ENCODE data around the gene CD59. TPM values are rescaled to one million over a fixed set of nuclear protein-coding genes. Genes with fewer than 3 reads are reported as not detected.

The CD59 gene, protein sequence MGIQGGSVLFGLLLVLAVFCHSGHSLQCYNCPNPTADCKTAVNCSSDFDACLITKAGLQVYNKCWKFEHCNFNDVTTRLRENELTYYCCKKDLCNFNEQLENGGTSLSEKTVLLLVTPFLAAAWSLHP
- 44.4 TPM for total RNA-seq

DNA sequence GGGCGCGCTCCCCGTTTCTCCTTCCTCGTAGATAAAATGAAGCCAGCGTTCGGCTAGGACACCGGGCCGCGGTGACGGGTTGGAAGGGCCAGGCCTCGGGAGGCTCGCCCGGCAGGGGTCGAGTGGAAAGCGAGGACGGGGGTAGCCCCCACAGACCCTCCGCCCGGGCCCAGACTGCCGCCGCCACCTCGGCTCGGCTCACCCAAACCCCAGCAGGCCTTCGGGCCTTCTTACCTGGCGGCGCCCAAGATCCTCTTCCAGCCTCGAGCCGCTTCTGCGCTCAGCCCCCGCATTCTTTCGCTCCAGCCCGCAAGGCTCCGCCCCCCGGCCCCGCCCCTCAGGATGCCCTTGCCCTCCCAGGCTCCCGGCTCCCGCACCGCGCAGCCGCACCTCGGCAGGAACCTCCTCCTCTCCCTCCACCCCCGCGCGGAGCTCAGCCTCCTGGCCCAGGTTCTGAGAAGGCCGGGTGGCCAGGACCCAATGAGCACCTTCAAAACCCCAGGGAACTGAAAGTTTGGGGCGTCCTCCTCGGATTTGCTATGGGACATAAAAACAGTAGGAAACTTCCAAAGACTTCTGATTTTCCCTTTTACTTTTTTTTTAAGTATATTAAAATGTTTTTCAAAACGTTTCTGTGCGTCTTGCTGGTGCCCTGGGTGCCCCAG, at the start of gene CD59:
TSS of gene CD59 (minus strand) at position 276 of the 665 bp plus-strand sequence. CDS start 13,978 bp downstream, outside the sequence.
- DNase-seq (ENCODE audit: low read depth in 2 of 3, low spot score in 2 of 3), result peak; percentile 72 to 89 (median 87)

GRCh38 chr11:33785609-33786008, 49.4 kb upstream of the CD59 start:
- DNase-seq (ENCODE audit: low read depth in 2 of 3, low spot score in 2 of 3), result no peak

DNA sequence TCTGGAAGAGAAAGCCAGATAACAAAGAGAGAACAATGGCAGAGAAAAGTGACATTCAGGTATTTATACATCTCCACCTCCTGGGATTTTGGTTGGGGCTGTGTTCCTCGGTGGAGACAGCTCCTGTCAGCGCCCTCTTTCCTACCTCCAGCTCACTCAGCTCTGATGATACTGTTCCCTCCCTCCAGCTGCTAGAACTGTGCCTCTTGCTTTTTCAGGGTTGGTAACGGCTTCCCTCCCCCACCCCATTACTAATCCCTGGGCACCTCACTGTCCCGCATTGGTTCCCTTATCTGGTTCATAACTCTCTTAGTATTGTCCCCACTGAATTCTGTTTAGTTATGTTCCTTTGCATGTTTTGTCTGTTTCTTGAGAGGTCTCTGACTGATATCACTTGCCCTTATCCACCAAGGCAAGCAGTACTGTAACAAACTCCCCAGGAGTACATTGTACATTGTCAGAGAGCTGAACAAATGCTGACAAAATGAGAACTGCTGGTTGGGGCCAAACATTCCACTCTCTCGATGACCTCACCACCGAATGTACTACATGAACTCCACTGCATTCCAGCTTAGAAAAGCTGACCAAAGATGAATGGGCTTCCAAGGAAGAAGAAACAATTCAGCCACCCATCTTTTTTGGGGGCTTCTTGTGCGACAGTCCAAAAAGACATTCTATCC, 43.8 kb upstream of the CD59 start:
- DNase-seq (ENCODE audit: low read depth in 2 of 3, low spot score in 2 of 3), result no peak

DNA sequence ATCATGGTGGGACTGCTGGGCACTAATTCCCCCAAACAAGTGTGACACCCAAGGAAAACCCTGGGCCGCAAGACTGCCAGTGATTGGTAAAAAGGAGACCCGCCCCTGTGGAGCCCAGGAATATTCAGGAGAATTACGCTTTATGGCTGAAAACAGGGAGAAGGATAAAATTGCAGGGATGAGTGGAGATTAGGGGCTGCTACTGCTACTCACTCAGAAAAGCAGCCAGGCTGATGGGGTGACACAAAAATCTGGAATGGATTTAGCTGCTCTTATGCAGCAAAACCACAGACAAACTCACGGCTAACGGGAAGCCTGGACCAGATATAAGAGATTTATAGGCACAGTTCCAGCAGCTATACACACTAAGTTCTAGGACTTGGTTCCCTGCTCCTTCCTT, 42.5 kb upstream of the CD59 start:
- peak in 1 of 3 donors; percentile 55 for DNase-seq (ENCODE audit: low read depth in 2 of 3, low spot score in 2 of 3)

- no peak for DNase-seq (ENCODE audit: low read depth in 2 of 3, low spot score in 2 of 3)
Observed at GRCh38 chr11:33777906-33778305, 41.7 kb upstream of the CD59 start.

DNA sequence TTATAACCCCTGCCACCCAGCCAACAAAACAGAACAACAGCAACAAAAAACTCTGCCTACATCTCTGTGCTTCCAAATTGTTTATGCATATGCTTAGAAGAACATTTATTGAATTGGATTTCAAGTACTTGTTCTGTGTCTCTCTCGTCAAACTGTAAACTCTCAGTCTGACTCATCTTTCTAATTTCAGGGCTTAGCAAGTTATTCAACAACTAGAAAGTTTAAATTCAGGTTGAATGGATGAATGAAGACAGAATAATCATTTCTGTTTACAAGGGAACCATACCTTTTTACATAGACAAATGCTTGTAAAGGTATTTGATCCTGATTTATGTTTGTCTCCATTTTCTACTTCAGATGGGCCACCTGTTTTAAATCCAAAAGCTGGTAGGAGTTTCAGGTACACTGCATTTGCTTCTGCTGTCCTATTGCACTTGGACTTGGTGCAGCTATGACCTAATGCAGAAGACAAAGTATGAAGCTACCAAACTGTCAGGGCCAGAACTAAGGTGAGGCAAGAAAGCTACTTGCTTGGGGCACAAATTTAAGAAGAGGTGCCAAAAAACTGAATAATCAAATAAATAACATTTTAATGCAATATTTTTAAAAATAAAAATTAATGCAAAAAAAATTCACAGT, 39.7 kb upstream of the CD59 start:
- no peak for DNase-seq (ENCODE audit: low read depth in 2 of 3, low spot score in 2 of 3)

GRCh38 chr11:33775467-33775807, 39.2 kb upstream of the CD59 start:
- DNase-seq (ENCODE audit: low read depth in 2 of 3, low spot score in 2 of 3), result no peak

GRCh38 chr11:33774736-33775466, 38.7 kb upstream of the CD59 start:
- no peak for DNase-seq (ENCODE audit: low read depth in 2 of 3, low spot score in 2 of 3)

DNA sequence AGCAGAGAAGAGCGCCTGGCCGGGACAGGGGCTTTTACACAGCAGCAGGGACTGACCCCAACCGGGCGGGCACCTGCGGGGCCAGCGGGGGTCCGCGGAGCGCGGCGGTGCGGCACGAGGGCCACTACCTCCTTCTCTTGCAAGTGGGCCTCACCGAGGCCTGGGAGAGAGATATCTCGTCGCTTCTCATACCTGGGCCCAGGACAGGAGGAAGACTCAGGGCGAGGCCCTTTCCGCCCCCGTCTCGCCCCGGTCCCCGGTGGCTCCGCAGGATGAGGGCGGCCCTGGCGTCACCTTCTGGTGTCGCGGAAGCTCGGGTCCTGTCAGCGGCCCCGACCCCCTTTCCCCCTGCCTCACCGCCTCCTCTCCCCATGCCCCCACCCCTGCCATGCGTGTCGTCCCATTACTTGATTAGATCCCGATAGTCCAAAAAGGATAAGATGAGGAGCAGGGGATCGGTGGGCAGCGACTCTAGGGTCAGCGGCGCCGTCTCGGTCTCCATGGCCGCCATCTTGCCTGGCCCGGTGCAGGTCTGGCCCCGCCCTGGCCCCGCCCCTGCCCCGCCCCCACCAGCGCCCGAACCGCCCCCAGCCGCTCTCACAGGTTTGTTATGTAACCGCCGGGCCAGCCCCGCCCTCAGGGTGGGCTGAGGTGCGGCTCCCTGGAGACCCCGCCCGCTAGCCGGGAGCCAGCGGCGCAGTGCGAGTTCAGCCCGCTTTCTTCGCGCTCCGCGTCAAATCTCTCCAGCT, 37.9 kb upstream of the CD59 start, which contains the start of gene FBXO3:
TSS of gene FBXO3 (minus strand) at position 534 of the 749 bp plus-strand sequence. CDS start at position 511, 23 bp downstream.
- peak; percentile 63 to 92 (median 87) for DNase-seq (ENCODE audit: low read depth in 2 of 3, low spot score in 2 of 3)

GRCh38 chr11:33773404-33773986, 37.3 kb upstream of the CD59 start:
- peak in 2 of 3 donors; percentile 10 to 19 for DNase-seq (ENCODE audit: low read depth in 2 of 3, low spot score in 2 of 3)

DNA sequence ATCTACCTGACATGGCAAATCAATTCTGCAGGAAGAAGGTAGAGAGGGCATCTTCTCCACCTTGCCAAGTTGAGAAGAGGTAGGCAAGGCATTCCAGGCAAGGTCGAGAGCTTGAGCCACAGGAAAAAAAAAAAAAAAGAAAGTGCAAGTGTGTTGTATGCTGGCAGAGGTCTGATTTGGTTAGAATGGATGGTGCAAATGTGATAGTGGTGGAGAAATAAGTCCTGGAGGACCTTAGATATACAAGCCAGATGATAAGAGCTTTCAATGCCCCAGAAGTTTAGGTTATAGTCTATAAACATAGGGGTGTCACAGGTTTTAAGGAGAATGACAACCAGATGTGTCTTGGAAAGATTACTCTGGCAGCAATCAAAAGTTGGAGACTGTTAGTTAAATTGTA, 36.6 kb upstream of the CD59 start:
- no peak for DNase-seq (ENCODE audit: low read depth in 2 of 3, low spot score in 2 of 3)

GRCh38 chr11:33772300-33772699, 36.1 kb upstream of the CD59 start:
- DNase-seq (ENCODE audit: low read depth in 2 of 3, low spot score in 2 of 3), result no peak

DNA sequence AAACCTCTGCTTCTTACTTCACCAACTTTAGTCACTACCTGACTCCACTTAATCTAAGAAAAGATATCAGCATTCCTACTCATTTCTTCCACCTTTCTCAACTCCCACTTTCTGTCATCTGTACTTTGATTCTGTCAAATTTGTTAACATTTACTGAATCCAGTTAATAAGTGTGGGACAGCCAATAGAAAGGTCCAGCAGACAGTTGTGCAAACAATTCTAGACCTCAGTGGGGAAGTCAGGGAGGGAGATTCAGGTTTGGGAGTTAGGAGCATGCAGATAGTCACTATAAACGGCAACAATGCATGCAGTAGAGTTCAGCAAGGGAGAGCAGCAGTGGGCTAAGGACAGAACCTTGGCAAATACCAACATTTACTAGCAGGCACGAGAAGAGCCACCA, 34.0 kb upstream of the CD59 start:
- no peak for DNase-seq (ENCODE audit: low read depth in 2 of 3, low spot score in 2 of 3)

DNA sequence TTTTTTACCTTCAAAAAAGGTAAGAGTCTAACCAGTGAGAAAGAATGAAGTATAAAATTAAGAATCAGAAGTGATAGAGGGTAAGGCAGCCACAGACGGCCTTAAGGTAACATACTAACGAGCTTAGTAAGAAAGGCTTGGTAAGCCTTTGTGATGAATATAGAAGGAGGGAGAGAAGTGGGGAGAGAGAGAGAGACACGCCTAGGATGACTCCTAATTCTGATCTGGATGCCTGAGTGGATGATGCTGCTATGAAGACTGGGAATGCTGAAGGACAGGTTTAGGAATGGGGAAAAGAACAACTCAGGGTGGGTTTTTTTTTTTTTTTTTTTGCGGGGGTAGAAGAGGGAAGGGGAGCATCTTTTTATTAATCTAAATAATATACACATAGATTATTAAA, 33.3 kb upstream of the CD59 start:
- DNase-seq (ENCODE audit: low read depth in 2 of 3, low spot score in 2 of 3), result no peak

GRCh38 chr11:33767624-33768023, 31.4 kb upstream of the CD59 start:
- no peak for DNase-seq (ENCODE audit: low read depth in 2 of 3, low spot score in 2 of 3)

DNA sequence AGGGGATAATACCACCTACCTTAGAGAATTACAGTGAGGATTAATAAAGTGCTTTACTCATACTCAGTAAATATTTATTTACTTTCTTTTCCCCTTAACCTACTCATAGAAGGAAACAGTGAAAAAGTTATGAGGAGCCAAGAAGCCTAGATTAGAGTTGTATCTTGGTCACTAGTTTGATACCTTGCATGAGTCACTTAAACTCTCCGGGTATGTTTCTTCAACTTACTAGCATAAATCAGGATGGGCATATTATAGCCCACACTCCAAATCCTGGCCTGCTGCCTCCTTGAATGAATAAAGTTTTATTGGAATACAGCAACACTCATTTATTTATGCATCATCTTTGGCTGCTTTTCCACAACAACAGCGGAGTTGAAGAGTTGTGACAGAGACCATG, 29.9 kb upstream of the CD59 start:
- no peak for DNase-seq (ENCODE audit: low read depth in 2 of 3, low spot score in 2 of 3)

DNA sequence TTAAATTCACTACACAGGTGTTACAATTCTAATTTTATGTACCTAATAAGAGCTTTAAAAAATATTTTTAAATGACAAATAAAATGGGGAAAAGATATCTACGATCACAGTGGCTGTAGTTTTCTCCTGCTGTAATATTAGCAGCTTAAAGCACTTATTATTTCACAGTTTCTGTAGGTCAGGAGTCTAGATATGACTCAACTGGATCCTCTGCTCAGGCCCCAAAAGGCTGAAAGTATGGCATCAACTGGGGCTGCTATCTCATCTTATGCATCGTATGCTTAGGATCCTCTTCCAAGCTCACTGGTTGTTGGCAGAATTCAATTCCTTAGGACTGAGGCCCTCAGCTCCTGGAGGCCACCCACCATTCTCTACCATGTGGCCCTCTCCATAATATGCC, 25.2 kb upstream of the CD59 start:
- DNase-seq (ENCODE audit: low read depth in 2 of 3, low spot score in 2 of 3), result no peak

DNA sequence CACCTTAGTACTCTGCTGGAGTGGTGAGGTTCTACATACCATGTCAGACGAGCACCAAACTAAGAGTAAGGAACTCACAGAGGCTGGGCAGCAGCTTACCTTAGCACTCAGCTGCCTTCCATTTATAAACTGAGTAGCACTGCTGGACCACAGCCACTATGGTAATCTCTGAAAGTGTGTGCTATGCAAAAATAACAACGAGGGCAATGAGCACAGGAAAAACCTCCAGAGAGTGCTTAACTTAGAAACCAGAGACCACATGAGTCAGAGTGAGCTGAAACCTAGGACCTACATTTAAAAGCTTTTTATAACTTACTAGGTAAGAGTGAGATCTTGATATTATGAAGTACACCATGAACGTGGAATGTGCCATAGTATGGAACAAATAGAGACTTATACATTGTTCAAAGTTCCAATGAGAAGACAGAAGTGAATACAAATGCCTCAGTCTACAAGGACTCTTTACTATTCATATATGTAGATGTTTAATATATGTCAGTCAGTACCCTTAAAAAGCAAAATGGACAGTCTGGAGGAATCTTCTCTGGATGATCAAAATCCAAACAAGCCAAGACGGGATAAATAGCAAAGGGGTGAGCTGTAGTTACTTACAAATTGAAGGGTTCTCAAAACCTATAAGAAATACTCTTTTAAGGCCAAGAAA, 17.2 kb upstream of the CD59 start:
- no peak for DNase-seq (ENCODE audit: low read depth in 2 of 3, low spot score in 2 of 3)

DNA sequence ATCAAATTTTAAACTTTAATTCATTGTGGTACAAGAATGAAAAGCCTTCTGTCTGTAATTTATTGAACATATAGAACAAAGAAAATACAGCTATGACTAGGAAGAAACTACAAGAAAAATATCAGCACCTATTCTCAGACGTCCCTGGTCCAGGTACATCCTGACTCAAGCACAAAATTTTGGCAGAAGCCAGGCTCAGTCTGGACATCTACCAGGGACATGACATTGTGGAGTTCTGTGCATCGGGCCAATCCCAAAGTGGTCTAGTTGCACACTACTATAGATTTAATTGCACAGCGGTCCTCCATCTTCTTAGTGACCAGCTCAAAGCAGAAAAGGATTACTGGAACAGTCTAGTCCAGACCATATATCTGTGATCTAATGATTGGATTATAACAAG, 15.7 kb upstream of the CD59 start:
- DNase-seq (ENCODE audit: low read depth in 2 of 3, low spot score in 2 of 3), result no peak

All from hematopoietic multipotent progenitor cell (in vitro differentiated cells).